HG03565 (cell line): ENCODE data around the gene UBE2V1.
"Not testable (repeated sequence)": the region's sequence is repeated elsewhere in the genome, so short reads cannot be mapped to it uniquely, and the experiment has no call there.

ENCODE experiments used
- ATAC-seq: cut with Tn5 transposase; IDR thresholded peaks from one replicate; pipeline ENCODE4 v1.9.1; 2021; ENCODE audit warnings: mild to moderate bottlenecking, moderate library complexity; ENCODE audit not compliant: unreplicated experiment

The UBE2V1 gene

DNA sequence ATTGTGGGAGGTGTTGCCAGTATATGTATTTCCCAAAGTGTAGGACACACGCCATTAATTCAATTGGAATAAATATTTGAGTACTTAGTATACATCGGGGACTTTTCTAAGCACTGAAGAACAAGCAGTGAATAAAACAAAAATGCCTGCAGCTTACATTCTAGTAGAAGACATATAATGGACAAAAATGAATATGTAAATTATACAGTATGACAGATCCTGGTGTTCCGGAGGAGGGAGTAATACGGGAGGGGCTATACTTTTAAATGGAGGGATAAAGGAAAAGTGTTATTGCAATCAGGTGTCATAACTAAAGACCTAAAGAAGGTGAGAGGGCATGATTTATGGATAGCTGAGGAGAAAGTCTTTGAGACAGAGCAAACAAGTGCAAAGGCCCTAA lies 15.1 kb downstream of the UBE2V1 start:
- ATAC-seq = no peak

DNA sequence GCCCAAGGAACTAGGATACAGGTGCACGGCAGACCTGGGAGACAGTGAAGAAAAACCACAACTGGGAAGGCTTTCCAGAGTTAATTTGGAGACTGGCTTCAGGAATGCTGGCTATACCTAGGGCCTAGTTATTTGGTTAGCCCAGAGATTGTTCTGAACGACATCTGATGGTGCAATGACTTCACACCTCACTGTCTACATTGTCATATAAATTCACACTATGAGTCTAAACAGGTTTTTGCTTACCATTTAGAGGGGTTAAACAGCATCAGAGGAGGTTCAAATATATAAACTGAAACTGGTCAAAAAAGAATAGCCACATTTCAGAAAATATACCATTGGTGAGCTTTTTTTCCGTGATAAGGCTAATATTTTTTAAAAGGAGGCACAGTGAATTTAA lies 16.7 kb downstream of the UBE2V1 start:
- no peak for ATAC-seq

DNA sequence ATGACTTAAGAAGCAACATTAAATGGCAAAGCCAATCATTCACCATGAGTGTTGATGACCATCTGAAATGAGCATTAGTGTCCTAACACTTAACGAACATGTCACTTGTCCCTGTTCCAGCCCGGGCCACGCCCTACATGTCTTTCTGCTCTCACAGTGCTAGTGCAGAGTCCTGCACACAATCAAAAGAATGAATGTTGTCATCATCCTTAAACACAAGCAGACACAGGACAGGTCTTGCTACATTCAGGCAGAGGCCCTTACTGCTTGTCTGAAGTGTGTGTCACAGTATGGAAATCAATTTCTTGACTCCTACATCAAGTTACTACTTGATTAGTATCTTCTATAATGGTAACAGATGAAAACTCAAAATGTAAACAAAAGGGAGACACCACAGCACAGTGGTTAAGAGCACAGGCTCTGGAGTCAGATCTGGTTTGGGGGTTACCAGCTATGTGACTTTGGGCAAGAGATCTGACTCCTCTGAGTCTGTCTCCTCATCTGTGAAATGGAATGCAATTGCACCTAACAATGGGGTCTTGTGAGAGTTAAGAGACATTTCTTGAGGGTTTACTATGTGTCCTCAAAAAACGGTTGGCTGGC lies 17.4 kb downstream of the UBE2V1 start:
- ATAC-seq = no peak

DNA sequence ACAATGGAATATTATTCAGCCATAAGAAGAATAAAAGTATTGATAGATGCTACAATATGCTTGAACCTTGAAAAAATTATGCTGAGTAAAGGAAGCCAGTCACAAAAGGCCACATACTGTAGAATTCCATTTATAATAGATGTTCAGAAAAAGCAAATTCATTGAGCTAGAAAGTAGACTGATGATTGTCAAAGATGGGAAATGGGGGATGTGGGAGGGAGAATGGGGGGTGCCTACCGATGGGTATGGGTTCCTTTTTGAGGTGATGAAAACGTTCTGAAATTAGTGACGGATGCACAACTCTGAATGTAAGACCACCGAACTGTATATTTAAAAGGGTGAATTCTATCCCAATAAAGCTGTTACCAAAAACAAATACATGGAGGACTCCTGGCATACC lies 18.4 kb downstream of the UBE2V1 start:
- ATAC-seq = no peak

GRCh38 chr20:50093240-50093639 lies 19.7 kb downstream of the UBE2V1 start:
- ATAC-seq = no peak

DNA sequence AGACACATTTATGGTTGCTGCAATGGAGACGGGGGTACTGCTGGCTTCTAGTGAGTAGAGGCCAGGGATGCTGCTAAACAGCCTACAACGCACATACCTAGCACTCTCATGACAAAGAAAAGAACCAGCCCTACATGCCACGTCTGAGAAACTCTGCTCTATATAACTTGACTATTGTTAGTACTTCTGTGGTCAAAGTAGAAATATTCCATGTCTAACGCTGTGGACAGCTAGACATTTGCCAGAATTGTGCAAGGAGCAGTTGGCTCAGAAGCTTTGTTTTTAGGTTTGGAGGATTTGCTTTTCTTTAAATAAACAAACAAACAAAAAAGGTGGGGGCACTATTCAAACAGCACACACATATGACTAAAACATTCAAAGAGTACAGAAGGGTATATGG lies 20.5 kb downstream of the UBE2V1 start:
- ATAC-seq = no peak

GRCh38 chr20:50089787-50090177 lies 23.2 kb downstream of the UBE2V1 start:
- ATAC-seq = no peak

- ATAC-seq = no peak
Observed at GRCh38 chr20:50089140-50089786, 23.7 kb downstream of the UBE2V1 start.

DNA sequence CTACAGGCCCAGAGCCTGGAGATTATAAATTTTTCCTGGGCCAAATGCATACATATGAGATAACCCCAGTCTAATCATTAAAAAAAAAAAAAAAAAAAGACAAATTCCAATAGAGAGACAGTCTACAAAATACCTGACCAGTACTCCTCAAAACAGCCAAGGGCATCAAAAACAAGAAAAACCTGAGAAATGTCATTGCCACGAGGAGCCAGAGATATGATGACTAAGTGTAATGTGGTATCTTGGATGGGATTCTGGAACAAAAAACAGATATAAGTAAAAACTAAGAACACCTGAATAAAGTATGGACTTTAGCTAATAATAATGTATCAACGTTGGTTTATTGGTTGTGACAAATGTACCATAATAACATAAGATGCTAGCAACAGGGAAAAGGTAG lies 24.9 kb downstream of the UBE2V1 start:
- ATAC-seq = no peak

DNA sequence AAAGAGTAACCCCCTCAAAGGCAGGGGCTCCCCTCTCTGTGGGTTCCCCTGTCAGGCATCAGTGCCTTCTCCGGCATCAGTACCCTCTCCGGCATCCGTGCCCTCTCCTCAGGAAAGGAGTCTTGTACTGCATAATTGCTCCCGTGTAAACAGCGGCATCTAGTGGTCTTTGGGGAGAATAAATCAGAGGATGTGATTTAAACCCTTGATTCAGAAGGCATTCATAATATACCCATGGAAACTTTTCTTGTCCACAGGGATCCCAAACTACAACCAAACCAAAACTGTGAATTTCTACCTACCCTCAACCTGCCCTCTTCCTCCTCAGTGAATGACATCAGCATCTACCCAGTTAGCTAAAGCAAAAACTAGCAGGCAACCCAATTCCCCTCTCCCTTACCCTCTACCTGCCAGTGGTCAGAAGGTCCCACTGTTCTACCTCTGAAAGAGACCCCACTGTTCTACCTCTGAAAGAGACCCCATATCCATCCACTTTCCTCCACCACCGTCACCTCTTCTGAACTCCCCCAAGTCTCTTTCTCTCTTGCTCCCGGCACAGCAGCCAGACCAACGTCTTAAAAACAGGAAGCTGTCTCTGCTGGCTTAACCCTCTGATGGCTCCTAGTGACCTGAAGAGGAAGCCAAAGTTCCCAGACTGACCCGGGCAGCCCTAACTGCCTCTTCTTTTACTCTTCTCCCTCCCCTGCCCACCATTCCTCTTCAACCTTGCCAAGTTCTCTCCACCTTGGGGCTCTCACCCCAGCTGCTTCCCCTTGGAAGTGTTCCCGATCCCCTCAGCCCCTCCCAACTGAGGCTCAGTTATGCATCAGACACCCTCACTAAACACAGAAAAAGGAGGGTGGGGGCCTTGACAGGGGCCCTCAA lies 27.2 kb downstream of the UBE2V1 start:
- no peak for ATAC-seq

GRCh38 chr20:50085146-50085480 lies 27.8 kb downstream of the UBE2V1 start:
- ATAC-seq = no peak

- no peak for ATAC-seq
Observed at GRCh38 chr20:50083034-50083433, 29.9 kb downstream of the UBE2V1 start.

GRCh38 chr20:50082056-50082455 lies 30.9 kb downstream of the UBE2V1 start:
- not testable (repeated sequence) for ATAC-seq

- ATAC-seq = no peak
Observed at GRCh38 chr20:50077818-50078601, 34.9 kb downstream of the UBE2V1 start.

DNA sequence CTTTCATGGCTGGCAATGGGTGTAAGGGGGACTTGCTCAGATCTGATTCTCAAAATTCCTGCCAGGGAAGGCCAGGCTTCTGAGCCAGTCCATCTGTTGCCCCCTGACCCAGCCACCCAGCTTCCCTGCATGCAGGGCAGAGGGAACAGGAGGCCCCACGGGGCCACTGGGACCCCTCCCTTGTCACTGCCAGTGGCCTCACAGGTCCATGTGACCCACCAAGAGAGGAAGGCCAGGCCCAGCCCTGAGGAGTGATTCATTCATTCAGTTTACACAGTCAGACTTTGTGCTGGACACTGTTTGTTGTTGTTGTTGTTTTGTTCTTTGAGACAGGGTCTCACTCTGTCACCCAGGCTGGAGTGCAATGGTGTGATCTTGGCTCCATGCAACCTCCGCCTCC lies 39.5 kb downstream of the UBE2V1 start:
- ATAC-seq = no peak

GRCh38 chr20:50071039-50071888 lies 41.7 kb downstream of the UBE2V1 start:
- peak; percentile 65 for ATAC-seq

DNA sequence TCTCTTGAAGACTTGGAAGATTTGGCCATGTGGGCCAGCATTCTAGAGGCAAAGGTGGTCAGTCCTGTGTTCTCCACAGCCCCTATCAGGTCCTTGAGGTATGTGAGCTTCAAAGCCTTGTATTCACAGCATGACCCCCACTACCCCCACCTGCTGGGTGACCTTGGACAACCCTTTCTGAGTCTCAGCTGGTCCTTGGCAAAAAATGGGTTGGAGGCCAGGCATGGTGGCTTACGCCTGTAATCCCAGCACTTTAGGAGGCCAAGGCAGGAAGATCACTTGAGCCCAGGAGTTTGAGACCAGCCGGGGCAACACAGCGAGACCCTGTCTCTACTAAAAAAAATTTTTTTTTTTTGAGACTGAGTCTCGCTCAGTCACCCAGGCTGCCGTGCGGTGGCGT lies 42.6 kb downstream of the UBE2V1 start:
- ATAC-seq = no peak

DNA sequence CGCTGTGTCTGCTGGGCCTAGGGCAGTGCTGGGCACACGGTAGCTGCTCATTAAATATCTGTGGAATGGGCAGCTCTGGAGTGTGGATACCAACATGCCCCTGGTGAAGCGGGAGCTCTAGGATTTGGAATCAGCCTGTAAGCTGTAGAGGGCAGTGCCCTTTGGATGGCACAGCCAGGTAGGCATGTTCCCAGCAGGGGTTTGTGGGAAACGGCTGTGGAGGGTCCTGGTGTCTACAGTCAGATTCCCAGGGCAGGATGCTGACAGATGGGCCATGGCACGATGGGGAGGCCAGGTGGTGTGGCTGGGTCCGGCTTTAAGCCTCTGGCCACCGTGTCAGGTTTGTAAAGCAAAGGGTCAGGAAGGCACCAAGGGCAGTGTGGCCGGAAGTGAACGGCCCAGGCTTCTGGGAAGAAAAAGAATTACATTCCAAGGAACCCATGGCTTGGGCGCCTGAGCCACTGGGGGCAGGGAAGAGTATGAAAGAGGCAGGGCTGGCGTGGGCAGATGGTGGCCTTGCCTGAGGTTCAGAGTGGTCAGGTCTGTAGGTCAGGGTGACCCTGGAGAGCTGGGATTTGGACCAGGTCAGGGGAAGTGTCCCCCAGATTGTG lies 44.8 kb downstream of the UBE2V1 start:
- ATAC-seq = no peak

DNA sequence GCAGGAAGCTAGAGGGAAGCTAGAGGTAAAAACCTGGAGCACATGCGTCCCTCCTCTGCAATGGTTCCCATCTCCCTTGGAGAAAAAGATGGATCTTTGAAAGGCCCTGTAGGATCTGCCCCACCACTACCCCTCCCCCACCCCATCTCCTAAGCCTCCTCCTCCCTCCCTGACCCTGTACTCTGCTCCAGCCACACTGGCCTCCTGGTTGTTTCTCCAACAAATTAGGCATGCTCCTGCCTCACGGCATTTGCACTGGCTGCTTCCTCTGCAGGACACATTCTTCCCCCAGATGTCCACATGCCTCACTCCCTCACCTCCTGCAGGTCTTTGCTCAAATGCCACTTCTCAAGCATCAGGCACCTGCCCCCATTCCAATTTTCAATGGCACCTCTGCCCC lies 45.5 kb downstream of the UBE2V1 start:
- no peak for ATAC-seq

DNA sequence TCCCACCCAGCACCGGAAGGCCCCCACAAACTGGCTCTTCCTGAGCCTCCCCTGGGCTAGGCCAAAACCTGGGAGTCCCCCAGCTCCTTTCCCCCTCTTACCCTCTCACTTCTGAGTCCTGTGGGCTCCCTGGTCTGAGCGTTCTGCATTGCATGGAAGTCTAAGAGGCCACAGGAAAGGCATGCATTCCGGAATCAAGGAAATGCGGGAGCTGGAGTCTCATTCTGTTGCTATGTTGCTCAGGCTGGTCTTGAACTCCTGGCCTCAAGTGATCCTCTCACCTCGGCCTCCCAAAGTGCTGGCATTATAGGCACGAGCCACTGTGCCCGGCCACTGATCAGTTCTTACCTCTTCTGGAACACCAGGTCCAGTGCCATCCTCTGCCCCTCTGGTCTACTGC lies 45.9 kb downstream of the UBE2V1 start:
- ATAC-seq = no peak
